ENCODE measurements around the gene SLC16A10.

SLC16A10 gene

GRCh38 chr6:111278731-111279130, 191.4 kb downstream of the SLC16A10 start:
- TF ChIP-seq CREB1 (IDR thresholded peaks at IDR 0.05; ENCODE audit: low read depth), result no peak
- TF ChIP-seq EP300 (IDR thresholded peaks at IDR 0.05; ENCODE audit: borderline replicate concordance), result no peak
- TF ChIP-seq REST (IDR thresholded peaks at IDR 0.05; ENCODE audit: low read depth), result no peak
- TF ChIP-seq USF1 (IDR thresholded peaks at IDR 0.05), result no peak
- TF ChIP-seq MAX (IDR thresholded peaks at IDR 0.05), result no peak

GRCh38 chr6:111280445-111280955, 193.2 kb downstream of the SLC16A10 start:
- TF ChIP-seq RAD21 (IDR thresholded peaks at IDR 0.05; ENCODE audit: low read depth), result no peak
- no peak for TF ChIP-seq FOXM1 (IDR thresholded peaks at IDR 0.05; ENCODE audit: borderline replicate concordance, low read depth)

All from Ishikawa (cell line).